GM21529 (cell line): Measurements from ENCODE around the gene HOXA10.

ENCODE experiments used
- ATAC-seq: cut with Tn5 transposase; IDR thresholded peaks from one replicate; pipeline ENCODE4 v1.9.1; 2021; ENCODE audit not compliant: unreplicated experiment

HOXA10 gene

DNA sequence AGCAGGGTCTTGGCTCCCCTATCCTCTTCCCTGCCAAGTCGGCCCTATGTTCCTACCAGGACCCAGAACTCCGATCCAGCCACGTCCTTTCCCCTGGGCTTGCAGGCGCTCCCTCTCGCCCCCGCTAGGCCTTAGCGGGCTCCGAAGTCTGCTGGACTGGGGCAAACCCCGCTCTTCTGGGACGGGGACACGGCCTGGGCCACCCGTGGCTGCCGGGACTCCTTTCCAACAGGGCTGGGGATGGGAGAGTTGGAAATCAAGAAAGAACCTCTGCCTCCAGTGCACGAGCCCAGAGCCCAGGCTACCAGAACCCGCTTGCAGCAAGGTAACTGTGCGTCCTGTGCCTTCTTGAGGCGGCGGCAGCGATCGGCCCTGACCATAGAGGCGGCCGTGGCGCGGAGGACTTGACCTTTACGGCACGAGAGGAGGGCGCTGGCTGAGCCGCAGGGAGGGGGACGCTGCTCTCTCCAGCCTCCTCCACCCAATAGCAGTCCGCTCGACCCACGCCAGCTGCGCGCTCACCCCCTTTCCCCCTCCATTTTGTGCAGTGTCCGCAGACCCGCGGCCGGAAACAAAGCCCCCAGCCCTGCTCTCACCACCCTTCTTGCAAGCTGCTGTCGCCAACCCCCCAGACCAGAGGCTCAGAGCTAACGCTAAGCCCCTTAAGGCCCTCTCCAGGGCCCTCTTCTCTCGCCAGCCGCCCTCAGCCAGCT lies 17.9 kb upstream of the HOXA10 start:
- no peak for ATAC-seq

DNA sequence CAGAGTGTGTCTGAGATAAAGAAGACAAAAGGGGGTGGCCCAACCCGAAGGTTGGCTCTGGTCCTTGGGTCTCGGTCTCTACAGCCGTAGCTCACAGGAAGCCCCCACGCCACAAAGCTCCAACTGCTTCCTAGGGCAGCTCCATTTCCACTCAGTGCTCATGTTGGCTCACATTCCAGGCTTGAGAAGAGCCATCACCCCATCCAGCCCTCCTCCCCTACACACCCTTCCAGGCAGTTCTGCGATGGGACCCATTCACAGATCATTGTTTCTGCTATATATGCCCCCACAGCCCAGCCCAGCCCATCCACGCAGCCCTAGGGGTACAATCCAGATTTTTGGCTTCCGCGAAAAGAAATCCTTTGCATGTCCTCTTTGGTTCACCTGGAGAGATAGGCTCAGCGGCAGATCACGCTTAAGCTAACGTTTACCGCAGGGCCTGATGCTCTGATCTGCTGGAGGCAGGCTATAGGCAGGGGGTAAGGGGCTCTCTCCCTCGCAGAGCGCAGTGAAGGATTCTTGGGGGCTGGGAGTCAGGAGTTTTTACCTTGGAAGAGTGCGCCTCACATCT lies 17.1 kb upstream of the HOXA10 start:
- ATAC-seq = no peak

DNA sequence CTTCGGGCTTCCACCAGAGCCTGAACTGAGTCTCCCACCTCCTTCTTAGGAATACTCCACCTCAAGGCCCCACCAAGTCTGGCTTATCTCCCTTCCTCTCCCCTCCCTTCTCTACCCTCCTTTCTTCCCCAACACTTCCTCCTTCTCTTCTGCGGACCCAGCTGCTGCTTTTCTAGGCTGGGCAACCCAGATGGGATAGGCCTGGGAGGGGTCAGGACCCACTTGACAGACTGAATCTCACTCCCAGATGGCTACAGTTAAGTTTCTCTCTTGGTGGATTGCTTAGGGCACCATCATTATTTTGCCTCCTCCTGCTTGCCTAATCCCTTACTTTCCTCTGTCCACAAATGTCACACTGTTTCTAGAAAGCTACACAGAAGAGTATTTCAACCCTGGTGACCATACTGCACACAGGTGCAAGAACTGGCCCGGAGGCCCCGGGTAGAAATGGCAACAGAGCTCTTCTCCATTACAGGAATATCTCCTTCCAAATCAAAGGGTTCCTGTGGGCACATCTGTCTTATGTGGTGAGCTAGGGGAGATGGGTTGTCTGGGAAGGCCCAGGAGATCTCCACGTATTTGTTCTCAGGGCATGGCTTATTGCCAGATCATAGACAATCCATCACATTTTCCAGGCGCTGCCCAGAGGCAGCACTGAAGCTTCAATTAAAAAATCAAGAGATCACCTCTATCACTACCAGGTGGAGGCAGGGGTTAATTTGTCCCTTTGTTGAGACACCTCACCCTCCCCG lies 16.1 kb upstream of the HOXA10 start:
- ATAC-seq = no peak

DNA sequence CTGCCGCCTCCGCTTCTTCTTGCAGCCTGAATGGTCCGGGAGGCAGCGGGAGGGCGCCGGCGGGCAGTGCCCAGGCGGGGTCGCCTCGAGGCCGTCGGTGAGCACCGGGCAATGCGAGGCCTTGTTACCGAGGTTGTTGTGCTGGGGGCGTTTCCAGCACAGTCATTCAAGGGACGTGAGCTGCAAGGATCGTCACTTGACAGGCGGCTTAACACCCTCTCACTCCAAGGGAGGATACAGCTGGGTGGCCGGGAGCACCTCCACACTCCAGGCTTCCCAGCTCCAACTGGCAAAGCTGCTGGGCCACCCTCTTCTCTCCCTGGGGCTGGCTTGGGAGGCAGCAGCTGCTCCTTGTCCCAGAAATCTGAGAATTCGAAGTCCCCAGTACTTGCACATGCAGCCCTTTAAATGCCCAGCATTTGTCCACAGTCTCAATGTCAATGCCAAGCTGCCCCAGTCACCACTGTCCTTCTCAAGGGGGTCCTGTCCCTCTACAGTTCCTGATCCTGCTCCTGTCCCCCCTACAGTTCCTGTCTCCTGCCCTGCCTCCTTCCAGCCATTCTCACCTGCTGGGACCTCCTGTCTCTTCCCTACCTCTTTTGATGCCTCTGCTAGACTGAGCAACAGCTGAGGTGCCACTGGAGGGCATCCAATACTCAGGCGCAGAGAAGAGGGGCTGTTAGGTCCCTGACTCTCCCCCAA lies 15.3 kb upstream of the HOXA10 start:
- ATAC-seq = no peak

DNA sequence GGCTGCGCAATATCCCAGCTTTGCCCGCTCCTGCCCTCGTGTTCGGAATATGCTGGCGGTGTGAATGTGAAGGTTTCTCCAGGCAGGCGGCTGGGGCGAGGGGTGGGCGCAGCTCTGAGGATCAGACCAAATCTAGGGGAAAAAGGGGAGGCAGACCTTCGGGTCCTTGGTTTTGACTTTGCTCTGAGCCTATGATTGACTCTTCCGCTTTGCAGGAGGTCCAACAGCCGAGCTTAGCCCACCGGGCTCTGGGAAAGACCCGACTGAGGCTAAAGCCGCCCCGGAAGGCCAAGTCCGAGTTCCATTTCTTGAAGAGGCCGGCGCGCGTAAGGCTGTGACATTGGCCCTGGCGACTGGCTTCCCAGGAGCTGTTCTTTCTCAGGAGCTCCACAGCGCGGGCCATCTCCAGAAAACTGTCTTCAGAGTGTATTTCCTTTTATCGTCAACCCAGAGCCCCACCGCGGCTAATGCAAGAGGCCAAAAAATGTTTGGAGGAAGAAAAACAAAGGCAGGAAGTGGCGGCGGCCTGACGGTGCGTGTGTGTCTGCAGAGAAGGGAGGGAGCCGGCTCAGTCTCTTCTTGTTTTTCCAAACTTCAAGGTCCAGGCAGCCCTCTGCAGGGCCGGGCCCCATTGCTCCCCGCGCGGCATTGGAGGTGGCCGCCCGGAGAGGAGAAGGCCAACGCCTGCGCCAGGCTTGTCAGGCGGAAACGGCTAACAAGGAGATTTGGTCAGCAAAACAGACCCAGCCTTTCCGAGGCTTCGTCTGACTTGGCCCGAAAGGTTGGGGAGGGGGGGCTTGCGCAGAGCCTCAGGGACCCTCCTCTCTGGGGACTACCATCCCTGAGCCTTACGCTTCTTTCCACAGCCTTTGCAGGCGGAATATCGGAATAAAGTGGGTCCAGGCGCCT lies 14.5 kb upstream of the HOXA10 start:
- no peak for ATAC-seq

DNA sequence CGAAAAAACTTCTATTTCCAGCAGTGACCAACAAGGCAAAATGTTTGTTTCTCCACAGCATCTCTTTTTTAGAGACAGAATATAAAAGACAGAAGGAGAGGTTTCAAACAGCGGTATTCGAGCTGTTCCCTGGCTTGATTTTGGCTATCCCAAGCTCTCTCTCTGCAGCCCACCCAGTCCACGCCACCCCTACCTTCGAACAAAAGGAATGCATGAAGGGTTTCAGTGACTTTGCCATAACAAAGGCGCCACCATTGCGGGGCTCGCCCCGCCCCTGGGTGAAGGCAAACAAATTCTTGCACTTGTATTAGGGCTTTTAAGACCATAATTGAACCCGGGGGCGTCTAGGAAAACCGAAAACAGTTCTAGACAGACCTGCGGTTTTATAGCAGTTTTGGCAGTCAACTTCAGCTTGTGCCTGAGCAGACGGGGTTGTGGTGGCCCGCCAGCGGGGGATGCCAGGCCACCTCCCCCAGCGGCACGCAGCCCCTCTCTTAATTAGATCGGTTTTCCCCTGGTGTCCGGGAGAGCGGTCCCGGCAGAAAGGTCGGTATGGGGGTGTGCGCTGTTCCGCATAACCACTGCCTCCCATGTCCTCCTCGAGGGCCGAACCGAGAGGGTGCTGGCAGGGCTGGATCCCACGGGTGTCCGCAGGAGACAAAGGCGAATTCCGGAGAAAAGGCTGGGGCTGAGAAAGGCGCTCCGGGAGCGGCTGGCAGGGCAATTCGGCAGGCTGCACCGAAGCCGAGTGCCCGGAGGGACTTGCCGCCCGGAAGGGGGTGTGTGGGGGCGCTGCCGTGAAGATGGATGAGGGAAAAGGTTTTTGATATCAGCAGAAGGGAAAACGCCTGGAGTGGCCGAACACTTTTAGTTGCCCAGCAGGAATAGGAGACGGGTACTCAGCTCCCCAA lies 13.6 kb upstream of the HOXA10 start:
- no peak for ATAC-seq

DNA sequence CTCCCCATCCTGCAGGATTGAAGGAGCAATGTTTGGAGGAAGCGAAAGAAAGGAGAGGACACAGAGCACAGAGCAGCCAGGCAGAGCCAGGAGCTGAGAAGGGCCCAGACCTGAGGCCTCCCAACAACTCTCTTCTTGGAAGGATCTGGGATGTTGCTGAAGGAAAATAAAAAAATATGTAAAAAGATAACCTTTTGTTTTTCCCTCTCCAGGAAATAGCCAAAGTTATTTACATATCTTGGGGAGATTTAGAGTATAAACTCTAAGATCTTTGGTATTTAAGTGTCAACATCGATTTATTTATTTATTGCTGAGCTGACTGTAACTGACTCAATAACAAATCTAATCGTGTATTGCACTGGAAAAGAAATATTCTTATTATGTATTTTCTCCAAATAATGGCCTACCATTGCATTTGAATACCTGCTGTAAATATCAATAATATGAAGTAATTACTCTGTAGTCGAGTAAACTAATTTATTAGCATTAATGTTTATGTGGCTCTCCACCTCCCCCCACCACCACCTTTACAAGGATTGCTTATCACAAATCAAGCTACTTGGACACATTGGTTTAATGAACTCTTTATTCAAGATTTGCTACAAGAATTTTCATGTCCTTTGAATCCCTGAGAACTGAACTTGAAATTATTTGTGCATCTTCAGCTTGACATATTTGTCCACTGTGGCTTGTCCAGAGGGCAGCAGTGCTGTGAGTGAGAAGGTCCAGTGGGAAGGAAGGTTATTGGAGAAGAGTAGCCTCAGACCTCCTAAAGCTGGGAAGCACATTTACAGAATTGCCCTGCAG lies 12.8 kb upstream of the HOXA10 start:
- no peak for ATAC-seq

DNA sequence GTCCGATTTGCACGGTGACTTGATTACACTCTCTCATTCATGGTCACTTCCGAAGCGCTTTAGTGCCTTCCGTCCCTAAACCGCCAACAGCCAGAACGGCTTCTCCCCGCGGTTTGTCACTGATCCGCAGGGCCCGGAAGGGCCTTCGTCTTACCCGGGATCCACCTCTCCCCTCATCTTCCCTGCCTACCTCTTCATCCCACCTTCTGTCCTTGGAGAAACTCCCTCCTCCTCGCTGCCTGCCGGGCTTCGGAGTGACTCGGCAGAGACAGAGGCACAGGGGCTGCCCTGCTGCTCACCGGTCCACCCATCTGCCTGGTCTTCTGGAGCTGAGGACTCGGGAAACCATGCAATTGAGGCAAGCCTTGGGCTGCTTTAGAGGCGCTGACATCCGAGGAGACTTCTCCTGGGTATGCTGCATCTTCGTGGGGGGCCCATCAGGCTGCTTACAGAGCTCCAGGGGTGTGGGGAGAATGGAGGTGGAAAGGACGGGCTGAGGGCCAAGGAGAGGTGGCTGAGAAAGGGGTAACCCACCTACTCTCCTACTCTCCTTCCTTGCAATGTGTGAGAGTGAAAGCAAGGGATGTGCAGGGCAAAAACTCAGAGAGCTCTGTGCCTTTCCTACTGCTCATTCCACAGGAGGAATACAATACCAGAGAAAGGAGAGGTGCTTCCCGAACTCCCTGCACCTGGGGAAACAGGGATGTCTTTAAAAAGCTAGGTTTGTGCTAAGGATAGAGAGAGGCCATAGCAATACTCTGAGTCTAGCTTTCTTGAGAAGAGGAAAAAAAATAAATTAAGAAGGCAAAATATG lies 11.9 kb upstream of the HOXA10 start:
- ATAC-seq = no peak

DNA sequence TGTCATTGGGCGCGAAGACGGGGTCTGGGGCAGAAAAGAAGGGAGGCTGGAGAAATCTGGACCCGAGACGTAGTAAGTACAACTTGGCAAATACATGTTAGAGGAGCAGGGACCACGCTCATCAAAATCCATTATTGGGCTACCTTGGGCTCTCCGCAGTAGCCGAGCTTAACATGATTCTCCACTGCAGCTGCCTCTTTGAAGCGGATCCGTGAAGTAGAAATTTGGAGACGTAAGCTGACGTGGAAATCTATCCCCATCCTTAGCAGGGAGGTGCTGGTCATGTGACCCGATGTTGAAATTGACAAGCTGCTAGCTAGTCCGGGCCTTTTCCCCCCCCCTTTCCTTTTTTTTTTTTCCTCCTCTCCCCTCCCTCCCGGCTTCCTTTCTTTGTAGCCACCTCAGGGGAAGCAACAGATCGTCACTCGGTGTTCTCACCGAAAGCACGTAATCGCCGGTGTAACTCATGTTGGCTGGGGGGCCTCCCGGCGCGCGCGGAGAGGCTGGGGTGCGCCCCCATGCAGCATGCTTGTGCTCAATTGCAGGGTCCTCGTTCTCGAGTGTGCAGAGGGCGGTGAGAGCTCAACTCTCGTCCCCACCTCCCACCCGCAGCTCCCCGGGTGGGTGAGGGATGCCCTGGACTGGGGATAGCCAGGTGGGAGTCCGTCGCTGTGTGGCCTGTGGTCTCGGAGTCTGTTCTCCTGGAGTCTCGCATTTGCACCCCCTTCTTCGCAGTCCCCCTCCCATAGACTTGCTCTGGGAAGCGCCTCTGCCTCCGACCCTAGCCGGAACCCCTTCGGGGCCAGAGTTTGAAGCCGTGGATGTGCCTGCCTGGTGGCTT lies 11.1 kb upstream of the HOXA10 start, which contains the start of gene HOXA11:
HOXA11 (minus strand) TSS at position 220 of the 841 bp plus-strand sequence; CDS start at position 132, 88 bp downstream.
- no peak for ATAC-seq

DNA sequence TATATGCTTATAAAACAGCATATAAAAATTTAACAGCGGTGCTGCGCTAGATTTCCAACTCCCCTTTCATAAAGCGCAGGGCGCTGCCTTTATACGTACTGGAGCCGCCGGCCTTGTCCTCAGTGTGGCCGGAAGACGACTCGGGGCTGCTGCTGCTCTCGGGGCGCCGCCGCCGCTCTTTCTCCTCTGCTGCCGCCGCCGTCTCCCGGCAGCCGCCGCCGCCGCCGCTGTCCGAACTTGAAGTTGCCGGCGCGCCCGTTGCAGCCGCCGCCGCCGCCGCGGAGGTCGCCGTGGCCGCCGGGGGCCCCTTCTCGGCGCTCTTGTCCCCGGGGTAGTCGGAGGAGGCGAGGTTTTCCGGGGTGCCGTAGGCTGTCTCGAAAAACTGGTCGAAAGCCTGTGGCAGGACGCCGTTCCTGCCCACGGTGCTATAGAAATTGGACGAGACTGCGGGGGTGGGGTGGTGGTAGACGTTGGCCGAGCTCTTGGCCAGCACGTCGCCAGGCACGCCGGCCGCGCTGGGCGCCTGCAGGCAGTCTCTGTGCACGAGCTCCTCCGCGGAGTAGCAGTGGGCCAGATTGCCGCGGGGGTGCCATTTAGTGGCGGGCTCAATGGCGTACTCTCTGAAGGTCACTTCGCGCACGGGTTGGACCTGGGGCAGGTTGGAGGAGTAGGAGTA lies 10.4 kb upstream of the HOXA10 start:
- ATAC-seq = no peak

DNA sequence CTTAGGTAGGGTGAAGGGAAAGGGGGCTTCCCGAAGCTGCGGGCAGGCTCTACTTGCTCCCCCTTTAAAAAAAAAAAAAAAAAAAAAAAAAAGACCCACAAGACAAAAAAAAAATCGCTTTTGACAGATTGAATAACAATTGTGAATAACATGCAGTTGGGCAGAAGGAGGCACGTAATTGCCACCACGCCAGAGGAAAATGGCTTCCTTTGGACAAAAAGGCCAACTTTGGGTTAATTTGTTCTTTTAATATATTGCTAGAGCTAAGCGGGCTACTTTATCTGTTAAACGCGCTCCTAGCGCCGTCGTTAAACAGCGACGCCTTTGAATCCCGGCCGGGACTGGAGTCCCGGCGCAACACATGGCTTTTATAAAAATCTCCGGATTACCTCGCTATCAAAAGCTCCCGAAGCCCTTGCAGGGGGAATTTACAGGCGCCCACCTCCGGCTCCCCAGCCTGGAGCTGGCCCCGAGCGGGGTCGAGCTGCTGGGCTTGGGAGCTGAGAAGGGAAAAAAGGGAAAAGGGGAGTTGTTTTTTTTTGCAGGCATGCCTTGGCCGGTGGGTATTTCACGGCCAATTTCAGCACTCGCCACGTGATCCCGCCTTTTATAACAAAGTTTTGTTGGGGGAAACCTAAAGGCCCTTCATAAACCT lies 9.7 kb upstream of the HOXA10 start:
- no peak for ATAC-seq

DNA sequence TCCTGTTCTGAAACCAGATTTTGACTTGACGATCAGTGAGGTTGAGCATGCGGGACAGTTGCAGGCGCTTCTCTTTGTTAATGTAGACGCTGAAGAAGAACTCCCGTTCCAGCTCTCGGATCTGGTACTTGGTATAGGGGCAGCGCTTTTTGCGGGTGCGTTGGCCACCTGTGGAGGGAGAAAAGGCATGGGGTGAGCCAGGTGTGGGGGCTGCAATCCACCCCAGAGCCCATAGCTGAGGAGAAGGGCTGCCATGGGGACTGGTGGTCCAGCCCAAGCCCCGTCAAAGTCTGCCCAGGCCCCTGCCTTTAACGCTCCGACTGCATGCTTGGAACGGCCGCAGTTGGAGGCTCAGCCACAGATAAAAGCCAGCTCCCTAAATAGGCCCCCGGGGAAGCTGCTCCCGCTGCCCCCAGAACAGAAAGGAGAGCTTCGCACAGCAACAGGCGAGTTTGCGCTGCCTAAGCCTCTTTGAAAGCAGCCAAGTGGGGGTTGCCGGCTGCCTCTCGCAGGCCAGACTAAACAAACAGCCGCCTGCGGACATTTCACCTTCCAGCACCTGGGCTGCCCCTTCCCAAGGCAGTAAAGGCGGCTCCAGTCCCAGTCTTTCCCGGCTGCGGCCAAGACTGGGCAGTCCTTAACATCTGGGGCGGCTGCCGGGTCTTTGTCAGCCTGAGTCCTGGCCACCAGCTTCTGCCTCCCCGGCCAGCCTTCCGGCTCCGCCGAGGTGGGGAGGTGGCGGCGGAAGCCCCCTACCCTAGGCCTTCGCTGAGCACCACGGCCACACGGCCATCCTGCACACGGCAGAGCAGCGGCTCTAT lies 9.0 kb upstream of the HOXA10 start:
- ATAC-seq = no peak

DNA sequence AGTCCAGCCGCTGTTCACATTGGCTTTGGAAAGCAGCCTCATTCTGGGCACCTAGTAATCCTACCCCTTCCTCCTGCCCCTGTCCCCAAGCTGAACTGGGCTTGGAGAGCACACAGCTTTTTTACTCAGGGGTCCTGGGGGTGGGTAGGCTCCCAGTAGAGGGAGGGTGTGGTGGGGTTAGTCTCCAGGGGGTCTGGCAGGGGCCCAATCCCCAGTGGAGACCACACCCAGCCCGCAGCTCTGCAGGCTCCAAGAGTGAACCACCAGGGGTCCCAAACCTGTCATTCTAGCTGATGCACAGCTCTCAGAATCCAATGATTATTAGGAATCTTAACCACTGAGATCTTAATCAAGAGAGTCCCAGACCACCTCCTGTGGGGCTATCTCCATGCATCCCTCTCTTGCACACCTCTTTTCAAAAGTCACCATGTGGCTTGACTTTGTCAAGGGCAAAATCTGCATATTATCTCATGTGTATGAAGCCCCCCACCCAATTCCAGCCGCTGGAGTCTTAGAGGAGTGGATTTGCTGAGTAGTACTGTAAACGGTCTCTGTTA lies 8.2 kb upstream of the HOXA10 start:
- no peak for ATAC-seq

DNA sequence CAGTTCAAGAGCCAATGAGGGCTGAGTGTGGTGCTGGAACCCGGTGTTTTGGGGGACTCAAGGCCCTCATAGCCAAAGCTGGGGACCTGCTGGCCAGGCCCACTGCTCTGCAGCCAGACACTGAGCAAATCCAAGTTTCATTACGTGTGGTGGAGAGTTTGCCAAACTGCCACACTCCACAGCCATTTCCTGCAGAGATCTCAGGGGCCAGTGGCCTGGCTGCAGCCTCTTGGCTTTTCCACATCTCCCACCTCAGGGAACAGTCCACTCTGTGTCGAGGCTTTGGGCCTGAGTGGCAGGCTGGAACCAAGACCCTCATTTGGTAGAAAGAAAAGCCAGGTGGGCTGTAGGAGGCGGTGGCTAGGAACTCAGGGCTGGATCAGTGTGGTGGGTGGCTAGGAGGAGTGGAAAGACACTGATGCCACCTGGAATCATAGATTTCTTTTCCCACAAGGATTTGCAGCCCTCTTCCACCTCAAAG lies 7.7 kb upstream of the HOXA10 start:
- ATAC-seq = no peak
